ENCODE measurements around the gene CFH. TPM values are rescaled to one million over a fixed set of nuclear protein-coding genes. Genes with fewer than 3 reads are reported as not detected.

CFH gene
- total and polyA plus RNA-seq, 2 donors (not counting 3 experiments of a cell fraction or from before 2014, with no cell fraction given), result 20.7 to 25.3 TPM

DNA sequence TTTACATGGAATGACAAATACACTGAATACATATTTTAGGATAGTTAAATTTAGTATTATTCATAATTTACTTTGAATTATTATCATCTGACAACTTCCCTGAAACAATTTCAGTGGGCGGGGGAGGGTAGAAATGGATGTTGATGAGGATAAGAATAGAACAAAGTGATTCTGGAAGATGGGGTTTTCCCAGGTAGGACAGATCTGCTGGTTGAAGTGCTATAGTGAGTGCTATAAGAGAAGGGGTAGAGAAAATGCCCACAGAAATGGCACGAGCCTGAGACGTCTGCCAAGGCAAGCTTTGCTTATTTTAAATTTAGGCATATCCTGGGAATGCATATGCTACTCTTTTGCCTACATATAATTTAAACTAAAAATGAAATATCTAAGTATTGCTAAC lies 3.2 kb downstream of the CFH start:
- H3K9me3 ChIP-seq (replicated peaks; ENCODE audit: control insufficient read depth, insufficient read depth, low read length), result no peaks in the 10 kb centered on the region
- dilution Hi-C loops (cut with MboI; ENCODE audit: extremely low pct_ligation_motif_present, low sequenced_read_pairs) (no loop called here), intact Hi-C loops (cut with micrococcal nuclease) (no loop called here)

More for the DNA sequence above, 3.2 kb downstream of the CFH start:
- Histone ChIP-seq H3K9ac (replicated peaks; ENCODE audit: extremely low read depth, insufficient read depth, low read length) (no peak overlapping the region), H3K4me1 (ENCODE audit: control insufficient read depth, extremely low read depth, insufficient read depth, low read length) (peaks cover 7% of the 10 kb centered on the region), H4K20me1 (replicated peaks; ENCODE audit: control insufficient read depth, extremely low read depth, insufficient read depth, low read length) (no peaks in the 10 kb centered on the region), H3K9me1 (replicated peaks; ENCODE audit: control insufficient read depth, extremely low read depth, insufficient read depth, low read length) (no peaks in the 10 kb centered on the region), H3K36me3 (ENCODE audit: control insufficient read depth in 2 of 2, extremely low read depth in 1 of 2, insufficient read depth in 2 of 2, low read length in 2 of 2) (no peaks in the 10 kb centered on the region), H3K4me3 (replicated peaks in 1 of 3; ENCODE audit: insufficient read depth in 1 of 3, low read depth in 1 of 3, low read length in 3 of 3) (no peak overlapping the region), H2AFZ (ENCODE audit: low read depth, low read length) (no peak overlapping the region), H3K79me2 (ENCODE audit: control insufficient read depth, insufficient read depth, low read length) (no peaks in the 10 kb centered on the region), H3K27me3 (ENCODE audit: control insufficient read depth in 2 of 2, insufficient read depth in 2 of 2, low read length in 2 of 2) (no peaks in the 10 kb centered on the region), H3K4me2 (ENCODE audit: insufficient read depth, low read length) (no peak overlapping the region), H3K27ac (ENCODE audit: insufficient read depth, low read depth, low read length) (no peak overlapping the region)
- no TSS peak for BruUV-seq (replicated peaks)
- CTCF ChIA-PET, result interaction anchor here (1.5 kb wide), 1 partner anchor 505 kb away, joined by 3 read pairs; no protein-coding TSS in a partner anchor
- POLR2A ChIA-PET, result no interaction called here
- TF ChIP-seq FOS (IDR thresholded peaks at IDR 0.05; ENCODE audit: borderline replicate concordance, insufficient read depth, low read length), result no peak
- no peak for TF ChIP-seq GATA2 (IDR thresholded peaks at IDR 0.05; ENCODE audit: insufficient read depth, insufficient read length, low read depth, low read length)
- no peak for TF ChIP-seq POLR2A (IDR thresholded peaks at IDR 0.05; ENCODE audit: low read depth, low read length)
- no peak for TF ChIP-seq EZH2 (IDR thresholded peaks at IDR 0.05; ENCODE audit: borderline replicate concordance, low read depth, low read length, severe bottlenecking)
- TF ChIP-seq MYC (IDR thresholded peaks at IDR 0.05; ENCODE audit: low read depth, low read length), result no peak
- TF ChIP-seq, protein P1, sequence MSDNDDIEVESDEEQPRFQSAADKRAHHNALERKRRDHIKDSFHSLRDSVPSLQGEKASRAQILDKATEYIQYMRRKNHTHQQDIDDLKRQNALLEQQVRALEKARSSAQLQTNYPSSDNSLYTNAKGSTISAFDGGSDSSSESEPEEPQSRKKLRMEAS (IDR thresholded peaks at IDR 0.05; ENCODE audit: insufficient read depth, insufficient read length), result no peak
- TF ChIP-seq, protein P2, sequence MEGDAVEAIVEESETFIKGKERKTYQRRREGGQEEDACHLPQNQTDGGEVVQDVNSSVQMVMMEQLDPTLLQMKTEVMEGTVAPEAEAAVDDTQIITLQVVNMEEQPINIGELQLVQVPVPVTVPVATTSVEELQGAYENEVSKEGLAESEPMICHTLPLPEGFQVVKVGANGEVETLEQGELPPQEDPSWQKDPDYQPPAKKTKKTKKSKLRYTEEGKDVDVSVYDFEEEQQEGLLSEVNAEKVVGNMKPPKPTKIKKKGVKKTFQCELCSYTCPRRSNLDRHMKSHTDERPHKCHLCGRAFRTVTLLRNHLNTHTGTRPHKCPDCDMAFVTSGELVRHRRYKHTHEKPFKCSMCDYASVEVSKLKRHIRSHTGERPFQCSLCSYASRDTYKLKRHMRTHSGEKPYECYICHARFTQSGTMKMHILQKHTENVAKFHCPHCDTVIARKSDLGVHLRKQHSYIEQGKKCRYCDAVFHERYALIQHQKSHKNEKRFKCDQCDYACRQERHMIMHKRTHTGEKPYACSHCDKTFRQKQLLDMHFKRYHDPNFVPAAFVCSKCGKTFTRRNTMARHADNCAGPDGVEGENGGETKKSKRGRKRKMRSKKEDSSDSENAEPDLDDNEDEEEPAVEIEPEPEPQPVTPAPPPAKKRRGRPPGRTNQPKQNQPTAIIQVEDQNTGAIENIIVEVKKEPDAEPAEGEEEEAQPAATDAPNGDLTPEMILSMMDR (IDR thresholded peaks at IDR 0.05; ENCODE audit: extremely low read depth in 1 of 2, insufficient read depth in 1 of 2, low read depth in 1 of 2, low read length in 2 of 2), result no peak
- TF ChIP-seq POLR2AphosphoS5 (IDR thresholded peaks at IDR 0.05; ENCODE audit: insufficient read depth, low read depth, low read length), result no peak
- no peak for TF ChIP-seq JUN (IDR thresholded peaks at IDR 0.05; ENCODE audit: borderline replicate concordance, insufficient read depth, insufficient read length, low read depth)
- DNase-seq (ENCODE audit: low read depth, low spot score) (peak; percentile 2), FAIRE-seq (no peak)

All from endothelial cell of umbilical vein (primary cell).